Progenitor cell of endocrine pancreas (in vitro differentiated cells): Measurements from ENCODE around the gene IFNGR1. TPM values are rescaled to one million over a fixed set of nuclear protein-coding genes. Genes with fewer than 3 reads are reported as not detected.

ENCODE experiments used
- DNase-seq: peaks from one replicate; pipeline ENCODE4 v3.0.0; 2021; ENCODE audit warnings: low spot score; ENCODE audit not compliant: unreplicated experiment
- H3K27ac Mint-ChIP-seq: 2 replicates; pipeline ENCODE4 v1.8.0; 2021; ENCODE audit warnings: mild to moderate bottlenecking, moderate library complexity, mixed read lengths
- H3K27me3 Mint-ChIP-seq: 2 replicates; pipeline ENCODE4 v1.8.0; 2021; ENCODE audit warnings: mixed read lengths
- H3K36me3 Mint-ChIP-seq: 2 replicates; pipeline ENCODE4 v1.8.0; 2022; ENCODE audit warnings: mixed read lengths; ENCODE audit not compliant: insufficient read depth
- H3K4me1 Mint-ChIP-seq: 2 replicates; pipeline ENCODE4 v1.8.0; 2021; ENCODE audit warnings: low read depth, mixed read lengths
- H3K4me3 Mint-ChIP-seq: 2 replicates; pipeline ENCODE4 v1.8.0; 2021; ENCODE audit warnings: low read depth, mild to moderate bottlenecking, moderate library complexity, mixed read lengths
- H3K9me3 Mint-ChIP-seq: 2 replicates; pipeline ENCODE4 v1.8.0; 2021; ENCODE audit warnings: low read depth, mixed read lengths
- total RNA-seq: library from RNA; stranded (reverse); gene quantifications from 2 replicates; pipeline ENCODE4 v1.2.1, GENCODE V29; 2021
- TF ChIP-seq, protein P1 (sequence below): fragments of 200-600 bp; sonication (generic); IDR thresholded peaks from one replicate; pipeline ENCODE4 v1.5.0; 2021; ENCODE audit warnings: antibody characterized with exemption, mild to moderate bottlenecking; ENCODE audit not compliant: unreplicated experiment

IFNGR1 gene
- total RNA-seq, 1 donor from 2014 or later = 29.4 TPM

DNA sequence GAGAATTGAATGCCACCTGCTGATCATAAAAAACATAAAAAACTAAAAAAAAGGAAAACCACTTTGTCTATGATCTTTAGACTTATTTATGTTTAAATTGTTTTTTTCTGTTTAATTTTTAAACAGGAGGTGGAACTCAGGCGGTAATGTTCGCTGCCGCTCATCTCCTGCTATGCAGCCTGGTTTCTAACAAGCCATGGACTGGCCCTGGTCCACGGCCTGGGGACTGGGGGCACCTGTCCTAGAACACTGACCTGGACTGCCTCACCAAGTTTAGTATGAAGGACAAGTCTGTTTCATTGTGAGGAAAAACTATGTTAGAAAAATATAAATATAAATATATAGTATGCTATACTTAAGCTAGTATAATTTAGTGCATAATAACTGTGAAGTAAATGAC lies 27.0 kb upstream of the IFNGR1 start:
- TF ChIP-seq, protein P1, sequence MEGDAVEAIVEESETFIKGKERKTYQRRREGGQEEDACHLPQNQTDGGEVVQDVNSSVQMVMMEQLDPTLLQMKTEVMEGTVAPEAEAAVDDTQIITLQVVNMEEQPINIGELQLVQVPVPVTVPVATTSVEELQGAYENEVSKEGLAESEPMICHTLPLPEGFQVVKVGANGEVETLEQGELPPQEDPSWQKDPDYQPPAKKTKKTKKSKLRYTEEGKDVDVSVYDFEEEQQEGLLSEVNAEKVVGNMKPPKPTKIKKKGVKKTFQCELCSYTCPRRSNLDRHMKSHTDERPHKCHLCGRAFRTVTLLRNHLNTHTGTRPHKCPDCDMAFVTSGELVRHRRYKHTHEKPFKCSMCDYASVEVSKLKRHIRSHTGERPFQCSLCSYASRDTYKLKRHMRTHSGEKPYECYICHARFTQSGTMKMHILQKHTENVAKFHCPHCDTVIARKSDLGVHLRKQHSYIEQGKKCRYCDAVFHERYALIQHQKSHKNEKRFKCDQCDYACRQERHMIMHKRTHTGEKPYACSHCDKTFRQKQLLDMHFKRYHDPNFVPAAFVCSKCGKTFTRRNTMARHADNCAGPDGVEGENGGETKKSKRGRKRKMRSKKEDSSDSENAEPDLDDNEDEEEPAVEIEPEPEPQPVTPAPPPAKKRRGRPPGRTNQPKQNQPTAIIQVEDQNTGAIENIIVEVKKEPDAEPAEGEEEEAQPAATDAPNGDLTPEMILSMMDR = no peak
- Mint-ChIP-seq H3K4me3 (no peak overlapping the region), H3K36me3 (no peaks in the 10 kb centered on the region), H3K27me3 (no peaks in the 10 kb centered on the region), H3K27ac (no peak overlapping the region), H3K4me1 (no peaks in the 10 kb centered on the region), H3K9me3 (no peaks in the 10 kb centered on the region)
- no peak for DNase-seq

- Mint-ChIP-seq H3K9me3 (peaks cover 9% of the 10 kb centered on the region), H3K36me3 (no peaks in the 10 kb centered on the region), H3K27me3 (no peaks in the 10 kb centered on the region), H3K27ac (no peak overlapping the region), H3K4me1 (no peaks in the 10 kb centered on the region), H3K4me3 (no peak overlapping the region)
- DNase-seq = no peak
- TF ChIP-seq, protein P1 = no peak
These were observed 22.4 kb upstream of the IFNGR1 start for GRCh38 chr6:137241481-137242038.

DNA sequence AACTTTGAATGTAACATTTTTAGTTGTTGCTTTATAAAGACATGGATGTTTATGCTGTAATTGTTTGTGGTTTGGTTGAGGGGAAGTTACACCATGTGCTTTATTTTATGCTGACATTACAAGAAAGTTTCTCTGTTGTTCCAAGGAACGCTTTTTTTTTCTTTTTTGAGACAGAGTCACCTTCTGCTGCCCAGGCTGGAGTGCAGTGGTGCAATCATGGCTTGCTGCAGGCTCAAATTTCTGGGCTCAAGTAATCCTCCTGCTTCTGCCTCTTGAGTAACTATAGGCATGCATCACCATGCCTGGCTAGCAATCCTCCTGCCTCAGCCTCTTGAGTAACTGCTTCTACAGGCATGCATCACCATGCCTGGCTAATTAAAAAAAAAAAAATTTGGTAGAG lies 21.0 kb upstream of the IFNGR1 start:
- H3K27ac Mint-ChIP-seq = no peak overlapping the region
- H3K27me3 Mint-ChIP-seq = no peaks in the 10 kb centered on the region
- H3K9me3 Mint-ChIP-seq = peaks cover 9% of the 10 kb centered on the region
- no peaks in the 10 kb centered on the region for H3K4me1 Mint-ChIP-seq
- TF ChIP-seq, protein P1 = no peak
- no peak for DNase-seq
- H3K36me3 Mint-ChIP-seq = no peaks in the 10 kb centered on the region
- H3K4me3 Mint-ChIP-seq = no peak overlapping the region

- Mint-ChIP-seq H3K36me3 (no peaks in the 10 kb centered on the region), H3K27ac (peak overlapping the region; percentile 40), H3K9me3 (peaks cover 9% of the 10 kb centered on the region), H3K4me3 (no peak overlapping the region), H3K4me1 (no peaks in the 10 kb centered on the region), H3K27me3 (no peaks in the 10 kb centered on the region)
- TF ChIP-seq, protein P1 = no peak
- no peak for DNase-seq
These were observed 18.4 kb upstream of the IFNGR1 start for GRCh38 chr6:137237413-137238170.

- H3K27me3 Mint-ChIP-seq = no peaks in the 10 kb centered on the region
- no peaks in the 10 kb centered on the region for H3K36me3 Mint-ChIP-seq
- H3K4me3 Mint-ChIP-seq = no peak overlapping the region
- peaks cover 9% of the 10 kb centered on the region for H3K9me3 Mint-ChIP-seq
- no peaks in the 10 kb centered on the region for H3K4me1 Mint-ChIP-seq
- no peak overlapping the region for H3K27ac Mint-ChIP-seq
- TF ChIP-seq, protein P1 = no peak
- no peak for DNase-seq
These were observed 17.6 kb upstream of the IFNGR1 start for GRCh38 chr6:137236581-137237355.
